K562 (cell line): ENCODE measurements around the gene IL3RA. TPM values are rescaled to one million over a fixed set of nuclear protein-coding genes. Genes with fewer than 3 reads are reported as not detected.

Experiments
- ATAC-seq: fragments of 200-7000 bp; cut with Tn5 transposase; 3 replicates; pipeline ENCODE4 v1.9.1; 2020; ENCODE audit warnings: moderate library complexity
- BruUV-seq: library from RNA; stranded (reverse); fragments of 400-500 nt; replicated peaks from 2 replicates; lab custom pipeline; 2021; lab: Mats Ljungman, UMichigan
- CTCF ChIA-PET: fragments of 300-600 bp; formaldehyde crosslinking; extraction: SDS; loops from one replicate; lab custom pipeline; 2021; ENCODE audit warnings: low intra/inter-chr PET ratio; lab: Yijun Ruan, JAX
- POLR2A ChIA-PET: fragments of 300-600, 350-650 bp; sonication (Branson Sonifier 250); formaldehyde crosslinking; extraction: SDS; loops from one replicate; lab custom pipeline; 2021; ENCODE audit warnings: antibody characterized with exemption, inconsistent platforms; lab: Yijun Ruan, JAX
- DNase-seq, 4 experiments: peaks; one replicate each; pipeline versions ENCODE4 v3.0.0 to v3.0.0-alpha.2; 2011 to 2018; ENCODE audit warnings: low spot score in 3 of 4, mixed read lengths in 3 of 4; ENCODE audit errors: extremely low read depth in 1 of 4
- FAIRE-seq: peaks from 2 replicates; lab custom pipeline; 2011; peaks lifted over from hg19 to GRCh38; lab: Jason Lieb, UNC
- H2AFZ ChIP-seq: 2 replicates; pipeline ENCODE4 v1.6.0; 2011; ENCODE audit warnings: low read depth, low read length, control low read depth, inconsistent platforms
- H3K27ac ChIP-seq: fragments of 200-600 bp; 3 replicates; pipeline ENCODE4 v1.8.0; 2011; ENCODE audit warnings: low read depth, mild to moderate bottlenecking, control low read depth, inconsistent platforms, low read length, moderate library complexity, mixed read lengths; ENCODE audit errors: extremely low read depth
- H3K27me3 ChIP-seq, 2 experiments: fragments of 300-600 bp in 1 of 2; 2 replicates in 1 of 2; 3 replicates in 1 of 2; pipeline versions ENCODE4 v1.6.0 to v1.8.0; 2011; ENCODE audit warnings: inconsistent platforms in 2 of 2, low read length in 2 of 2, mild to moderate bottlenecking in 1 of 2, mixed read lengths in 1 of 2, moderate library complexity in 1 of 2; ENCODE audit not compliant: control insufficient read depth in 2 of 2, insufficient read depth in 2 of 2
- H3K36me3 ChIP-seq: fragments of 300-600 bp; 3 replicates; pipeline ENCODE4 v1.8.0; 2011; ENCODE audit warnings: mild to moderate bottlenecking, low read length, inconsistent platforms; ENCODE audit not compliant: control insufficient read depth, insufficient read depth
- H3K4me1 ChIP-seq, 2 experiments: fragments of 200-600 bp in 1 of 2; replicated peaks in 1 of 2; 2 replicates in 1 of 2; 3 replicates in 1 of 2; pipeline versions ENCODE4 v1.5.1 to v1.8.0; 2011; ENCODE audit warnings: inconsistent platforms in 2 of 2, low read length in 2 of 2, mild to moderate bottlenecking in 1 of 2, mixed read lengths in 1 of 2, moderate library complexity in 1 of 2; ENCODE audit not compliant: control insufficient read depth in 2 of 2, insufficient read depth in 2 of 2
- H3K4me2 ChIP-seq: 2 replicates; pipeline ENCODE4 v1.6.1; 2011; ENCODE audit warnings: low read length, control low read depth, inconsistent platforms, mixed read lengths; ENCODE audit not compliant: insufficient read depth
- H3K4me3 ChIP-seq: fragments of 200-600 bp; sonication (generic), shearing (Covaris generic); 2 replicates; pipeline ENCODE4 v1.5.1; 2016; ENCODE audit warnings: control low read depth, inconsistent platforms
- H3K79me2 ChIP-seq: fragments of 200-600 bp; 3 replicates; pipeline ENCODE4 v1.8.0; 2011; ENCODE audit warnings: low read length, inconsistent platforms; ENCODE audit not compliant: control insufficient read depth, insufficient read depth
- H3K9ac ChIP-seq, 2 experiments: 2 replicates each; pipeline versions ENCODE4 v1.6.0 to v1.6.1; 2011; ENCODE audit warnings: low read depth in 2 of 2, low read length in 2 of 2, control low read depth in 1 of 2, inconsistent platforms in 1 of 2, mild to moderate bottlenecking in 1 of 2, mixed read lengths in 1 of 2; ENCODE audit not compliant: insufficient read depth in 1 of 2
- H3K9me1 ChIP-seq: one replicate; pipeline ENCODE4 v1.6.0; 2011; ENCODE audit warnings: inconsistent platforms, mild to moderate bottlenecking, low read length, moderate library complexity; ENCODE audit not compliant: control insufficient read depth, insufficient read depth
- H3K9me3 ChIP-seq: replicated peaks from 2 replicates; pipeline ENCODE4 v1.5.1; 2011; ENCODE audit warnings: low read depth, low read length, inconsistent platforms; ENCODE audit not compliant: control insufficient read depth, insufficient read depth
- H4K20me1 ChIP-seq: replicated peaks from 2 replicates; pipeline ENCODE4 v1.6.1; 2011; ENCODE audit warnings: low read length, inconsistent platforms, mixed read lengths; ENCODE audit not compliant: control insufficient read depth, insufficient read depth
- BCOR ChIP-seq: fragments of 450-650 bp; IDR thresholded peaks from 2 replicates; pipeline ENCODE4 v1.6.1; 2016
- CBX1 ChIP-seq: sonication (generic); IDR thresholded peaks from 2 replicates; pipeline ENCODE4 v1.6.1; 2016; ENCODE audit warnings: antibody characterized with exemption, low read depth, mild to moderate bottlenecking
- CSDE1 ChIP-seq, 2 experiments: fragments of 450-650 bp; IDR thresholded peaks; 2 replicates each; pipeline ENCODE4 v1.6.1; 2016; ENCODE audit warnings: mild to moderate bottlenecking in 1 of 2
- HOMEZ ChIP-seq: fragments of 250-450 bp; sonication (Bioruptor Pico); IDR thresholded peaks from 2 replicates; pipeline ENCODE4 v1.4.0; 2020; ENCODE audit warnings: mild to moderate bottlenecking, moderate library complexity
- ID3 ChIP-seq, 2 experiments: fragments of 250-450 bp in 1 of 2; fragments of 450-650 bp in 1 of 2; sonication (Bioruptor Pico) in 1 of 2; IDR thresholded peaks; 2 replicates each; pipeline versions ENCODE4 v1.6.1 to v1.8.0; 2016 to 2021; ENCODE audit warnings: mild to moderate bottlenecking in 2 of 2, moderate library complexity in 2 of 2, missing compliant biosample characterization in 1 of 2, missing genetic modification characterization in 1 of 2
- MCM5 ChIP-seq: fragments of 450-650 bp; IDR thresholded peaks from 2 replicates; pipeline ENCODE4 v1.6.1; 2016; ENCODE audit warnings: low read depth
- NR3C1 ChIP-seq: sonication (generic); formaldehyde crosslinking; IDR thresholded peaks from 2 replicates; pipeline ENCODE4 v1.8.1; 2022; ENCODE audit warnings: missing genetic modification reagents
- PHB2 ChIP-seq: fragments of 450-650 bp; IDR thresholded peaks from 2 replicates; pipeline ENCODE4 v1.6.1; 2017; ENCODE audit warnings: low read depth
- POLR2G ChIP-seq: fragments of 200-400 bp; formaldehyde crosslinking; IDR thresholded peaks from 2 replicates; pipeline ENCODE4 v1.6.1; 2017; ENCODE audit warnings: low read depth, mild to moderate bottlenecking, antibody characterized with exemption, low read length, moderate library complexity
- PRPF4 ChIP-seq: fragments of 200-400 bp; formaldehyde crosslinking; IDR thresholded peaks from one replicate; pipeline ENCODE4 v1.6.1; 2017; ENCODE audit warnings: low read length, low read depth, mild to moderate bottlenecking; ENCODE audit not compliant: insufficient read depth, poor library complexity, severe bottlenecking
- RBFOX2 ChIP-seq: fragments of 200-400 bp; formaldehyde crosslinking; IDR thresholded peaks from 2 replicates; pipeline ENCODE4 v1.6.1; 2017; ENCODE audit warnings: low read depth, mild to moderate bottlenecking, low read length, moderate library complexity
- RBM25 ChIP-seq: fragments of 200-400 bp; formaldehyde crosslinking; IDR thresholded peaks from 2 replicates; pipeline ENCODE4 v1.6.1; 2018; ENCODE audit warnings: low read length, low read depth, moderate library complexity; ENCODE audit not compliant: severe bottlenecking
- RCOR1 ChIP-seq, 2 experiments: IDR thresholded peaks; 2 replicates each; pipeline ENCODE4 v1.6.1; 2012; ENCODE audit warnings: low read depth in 2 of 2, low read length in 2 of 2, borderline replicate concordance in 1 of 2, improper control_type of control experiment in 1 of 2
- RNF2 ChIP-seq: sonication (generic); IDR thresholded peaks from 2 replicates; pipeline ENCODE4 v1.6.1; 2016
- SMARCA5 ChIP-seq: fragments of 450-650 bp; IDR thresholded peaks from 2 replicates; pipeline ENCODE4 v1.6.1; 2016
- STAG1 ChIP-seq: sonication (generic); formaldehyde crosslinking; IDR thresholded peaks from 2 replicates; pipeline ENCODE4 v1.5.0; 2020; ENCODE audit warnings: missing genetic modification reagents, borderline replicate concordance
- TEAD4 ChIP-seq, 2 experiments: sonication (generic) in 1 of 2; formaldehyde crosslinking in 1 of 2; IDR thresholded peaks; 2 replicates each; pipeline versions ENCODE4 v1.6.1 to v1.8.0; 2012 to 2022; ENCODE audit warnings: borderline replicate concordance in 1 of 2, inconsistent platforms in 1 of 2, low read length in 1 of 2, mild to moderate bottlenecking in 1 of 2, missing genetic modification reagents in 1 of 2
- TFAP4 ChIP-seq: sonication (generic); formaldehyde crosslinking; IDR thresholded peaks from 2 replicates; pipeline ENCODE4 v1.8.0; 2022; ENCODE audit warnings: missing genetic modification reagents, mild to moderate bottlenecking, moderate library complexity, borderline replicate concordance
- ZNF384 ChIP-seq: IDR thresholded peaks from 2 replicates; pipeline ENCODE4 v1.6.1; 2012; ENCODE audit warnings: low read depth, low read length, improper control_type of control experiment
- ZNF431 ChIP-seq: sonication (generic); formaldehyde crosslinking; IDR thresholded peaks from 2 replicates; pipeline ENCODE4 v1.8.0; 2022; ENCODE audit warnings: mild to moderate bottlenecking, missing genetic modification reagents
- WGBS: fragments of 100-300 bp; shearing (Covaris generic); methylation state at CpG from one replicate; pipeline ENCODE4 v1.1.6; 2016; ENCODE audit warnings: low coverage, mixed read lengths; ENCODE audit not compliant: insufficient coverage; ENCODE audit errors: missing lambda C conversion rate; 5-methylcytosine and 5-hydroxymethylcytosine counted together
- in situ Hi-C: fragments of 300-500 bp; cut with MboI; formaldehyde crosslinking; loops from 4 replicates; pipeline ENCODE4 v1.15.0; 2018; ENCODE audit warnings: inconsistent platforms, mixed read lengths
- intact Hi-C: fragments of 100-400 bp; cut with micrococcal nuclease; formaldehyde crosslinking; loops from 2 replicates; pipeline ENCODE4 v1.14.2; 2022
- polyA plus RNA-seq, 8 experiments: library from polyadenylated mRNA; depleted of rRNA in 4 of 8; stranded (reverse) in 5 of 8; unstranded in 3 of 8; fragments of >200 nt; fragmentation: Nextera tagmentation in 2 of 8; fragmentation: Illumina TruSeq in 1 of 8; extraction: Ambion mirVana in 2 of 8; extraction: Trizol in 1 of 8; gene quantifications; 2 replicates each; pipeline versions ENCODE4 v1.2.1 to v1.2.3, GENCODE V29; 2011 to 2014; ENCODE audit warnings: inconsistent platforms in 1 of 8, missing spikeins in 1 of 8
- total RNA-seq, 7 experiments: library from RNA; depleted of rRNA in 6 of 7; stranded (reverse); fragments of >200 nt in 6 of 7; fragmentation: Illumina TruSeq in 2 of 7; extraction: Trizol in 2 of 7; gene quantifications; 2 replicates each; pipeline versions ENCODE4 v1.2.1 to v1.2.3, GENCODE V29; 2011 to 2021; ENCODE audit warnings: low replicate concordance in 1 of 7

IL3RA gene
- total and polyA plus RNA-seq, 9 of the 15 experiments (the other 6 are each of a cell fraction or from before 2014, with no cell fraction given), result not detected

GRCh38 chrX:1417921-1418771 is 81.6 kb downstream of the IL3RA start:
- H3K4me3 ChIP-seq, result no peak overlapping the region
- no peaks in the 10 kb centered on the region for H3K9me1 ChIP-seq
- no peak overlapping the region for H3K9ac ChIP-seq
- H3K36me3 ChIP-seq, result peaks cover 23% of the 10 kb centered on the region; the same call in 2 of the 3 replicates
- no peak overlapping the region for H3K27ac ChIP-seq
- H3K27me3 ChIP-seq, result no peaks in the 10 kb centered on the region
- CTCF ChIA-PET, result no interaction called here
- no peaks in the 10 kb centered on the region for H3K79me2 ChIP-seq
- DNase-seq (no peak), FAIRE-seq (no peak), ATAC-seq (no peak)
- no peaks in the 10 kb centered on the region for H4K20me1 ChIP-seq
- no peaks in the 10 kb centered on the region; the same call in 1 of the 2 replicates for H3K9me3 ChIP-seq
- no TSS peak for BruUV-seq
- no peak overlapping the region for H3K4me2 ChIP-seq
- WGBS, result 91% methylated on average over 8 of the region's 20 CpGs
- in situ Hi-C loops, result no loop called here
- H3K4me1 ChIP-seq, result peaks cover 0 to 9% of the 10 kb centered on the region in 2 experiments; a peak in 2 of 5 replicates
- POLR2A ChIA-PET, result no interaction called here
- intact Hi-C loops, result no loop called here
- no peak overlapping the region for H2AFZ ChIP-seq
- TF ChIP-seq POLR2G, result peak; percentile 51
- no peak for TF ChIP-seq PRPF4
- TF ChIP-seq NR3C1 (CRISPR knock-in tag), result no peak
- no peak for TF ChIP-seq STAG1 (CRISPR knock-in tag)
- TF ChIP-seq ZNF384, result no peak
- TF ChIP-seq CSDE1 (IDR thresholded peaks at IDR 0.05), result no peak
- TF ChIP-seq RCOR1 (IDR thresholded peaks at IDR 0.05; ENCODE audit: borderline replicate concordance in 1 of 2, low read depth in 2 of 2, low read length in 2 of 2), result 0 out of 4 replicates have a peak, but pooled peaks of 1 of the 2 experiments have one; percentile 21
- no peak for TF ChIP-seq HOMEZ (CRISPR knock-in tag)
- TF ChIP-seq TEAD4 (IDR thresholded peaks at IDR 0.05; ENCODE audit: low read length), result no peak
- no peak for TF ChIP-seq TEAD4 (CRISPR knock-in tag; IDR thresholded peaks at IDR 0.05; ENCODE audit: borderline replicate concordance)
- TF ChIP-seq TFAP4, result no peak
- TF ChIP-seq RNF2, result no peak
- 0 out of 2 replicates have a peak, but pooled peaks have one; percentile 49 for TF ChIP-seq SMARCA5
- no peak for TF ChIP-seq PHB2
- no peak for TF ChIP-seq ZNF431 (CRISPR knock-in tag)
- no peak for TF ChIP-seq MCM5
- TF ChIP-seq BCOR, result peak; percentile 47; the same call in 1 of the 2 replicates
- TF ChIP-seq ID3 (CRISPR knock-in tag; IDR thresholded peaks at IDR 0.05), result no peak
- no peak for TF ChIP-seq ID3 (tag; IDR thresholded peaks at IDR 0.05)
- TF ChIP-seq RBM25, result peak; percentile 82
- TF ChIP-seq RBFOX2, result no peak
- peak; percentile 19; the same call in 1 of the 2 replicates for TF ChIP-seq CBX1
